HG03025 (cell line): ENCODE results near the gene OR12D2.
"Not testable (repeated sequence)": the region's sequence is repeated elsewhere in the genome, so short reads cannot be mapped to it uniquely, and the experiment has no call there.

Experiments
- ATAC-seq: cut with Tn5 transposase; IDR thresholded peaks from one replicate; pipeline ENCODE4 v1.9.1; 2021; ENCODE audit warnings: mild to moderate bottlenecking, moderate library complexity; ENCODE audit not compliant: unreplicated experiment, low FRiP score

The OR12D2 gene, protein sequence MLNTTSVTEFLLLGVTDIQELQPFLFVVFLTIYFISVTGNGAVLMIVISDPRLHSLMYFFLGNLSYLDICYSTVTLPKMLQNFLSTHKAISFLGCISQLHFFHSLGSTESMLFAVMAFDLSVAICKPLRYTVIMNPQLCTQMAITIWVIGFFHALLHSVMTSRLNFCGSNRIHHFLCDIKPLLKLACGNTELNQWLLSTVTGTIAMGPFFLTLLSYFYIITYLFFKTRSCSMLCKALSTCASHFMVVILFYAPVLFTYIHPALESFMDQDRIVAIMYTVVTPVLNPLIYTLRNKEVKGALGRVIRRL

DNA sequence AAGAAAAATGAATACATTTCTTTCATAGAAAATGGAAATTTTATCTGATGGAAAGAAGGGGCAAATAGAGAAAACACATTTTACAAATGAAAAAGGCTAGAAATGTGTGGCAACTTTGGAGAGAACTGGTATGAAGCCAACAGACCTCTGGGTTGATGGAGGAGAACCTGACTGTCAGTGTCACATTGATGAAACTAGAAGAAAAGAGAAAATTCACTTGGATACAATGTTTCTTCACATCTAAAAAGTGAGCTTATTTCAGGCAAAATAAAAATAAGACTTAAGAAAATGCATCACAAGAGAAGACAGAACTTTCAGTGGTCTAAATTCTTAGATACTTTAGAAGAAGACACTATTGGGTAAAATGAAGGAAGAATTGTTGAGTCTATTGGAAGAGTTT lies at the start of gene OR12D2:
Gene OR12D2, plus strand, starts transcription at position 301 of the 400 bp plus-strand sequence. CDS start 1,069 bp downstream, outside the sequence.
- ATAC-seq, result no peak

DNA sequence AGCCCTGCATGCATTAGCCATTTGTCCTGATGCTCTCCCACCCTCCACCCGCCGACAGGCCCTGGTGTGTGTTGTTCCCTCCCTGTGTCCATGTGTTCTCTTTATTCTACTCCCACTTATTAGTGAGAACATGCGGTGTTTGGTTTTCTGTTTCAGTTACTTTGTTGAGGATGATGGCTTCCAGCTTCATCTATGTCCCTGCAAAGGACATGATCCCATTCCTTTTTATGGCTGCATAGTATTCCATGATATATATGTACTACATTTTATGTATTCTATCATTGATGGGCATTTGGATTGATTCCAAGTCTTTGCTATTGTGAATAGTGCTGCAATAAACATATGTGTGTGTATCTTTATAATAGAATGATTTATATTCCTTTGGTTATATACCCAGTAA lies 46.1 kb upstream of the OR12D2 start:
- ATAC-seq, result not testable (repeated sequence)

DNA sequence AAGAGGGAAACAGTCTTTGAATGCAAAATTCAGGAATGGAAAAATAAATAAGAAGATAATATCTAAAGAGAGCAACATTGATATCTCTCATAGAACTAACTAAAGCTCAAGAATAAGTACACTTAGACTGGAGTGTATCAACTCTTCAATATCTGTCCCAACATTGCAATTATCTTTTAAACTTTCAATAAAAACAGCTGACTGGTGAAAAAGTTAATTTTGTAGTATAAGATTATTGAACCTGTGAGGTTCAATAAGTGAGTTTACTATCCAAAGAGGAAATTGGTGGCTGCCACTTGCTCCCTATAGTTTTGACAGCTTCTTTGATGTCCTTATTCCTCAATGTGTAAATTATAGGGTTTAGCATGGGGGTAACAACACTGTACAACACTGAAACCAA lies 40.5 kb upstream of the OR12D2 start:
- ATAC-seq, result no peak

DNA sequence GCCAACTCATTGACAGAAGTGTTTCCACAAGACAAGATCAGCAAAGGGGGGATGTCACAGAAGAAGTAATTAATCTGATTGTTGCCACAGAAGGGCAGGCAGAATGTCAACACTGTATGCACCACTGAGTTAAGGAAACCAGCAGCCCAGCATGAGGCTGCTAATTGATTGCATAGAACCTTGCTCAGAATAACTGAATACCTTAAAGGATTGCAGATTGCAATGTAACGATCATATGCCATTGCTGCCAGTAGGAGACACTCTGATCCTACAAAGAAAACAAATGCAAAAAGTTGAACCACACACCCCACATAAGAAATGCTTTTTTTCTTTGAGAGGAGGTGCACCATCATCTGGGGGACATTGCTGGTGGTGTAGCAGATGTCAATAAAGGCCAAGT lies 39.8 kb upstream of the OR12D2 start:
- no peak for ATAC-seq

DNA sequence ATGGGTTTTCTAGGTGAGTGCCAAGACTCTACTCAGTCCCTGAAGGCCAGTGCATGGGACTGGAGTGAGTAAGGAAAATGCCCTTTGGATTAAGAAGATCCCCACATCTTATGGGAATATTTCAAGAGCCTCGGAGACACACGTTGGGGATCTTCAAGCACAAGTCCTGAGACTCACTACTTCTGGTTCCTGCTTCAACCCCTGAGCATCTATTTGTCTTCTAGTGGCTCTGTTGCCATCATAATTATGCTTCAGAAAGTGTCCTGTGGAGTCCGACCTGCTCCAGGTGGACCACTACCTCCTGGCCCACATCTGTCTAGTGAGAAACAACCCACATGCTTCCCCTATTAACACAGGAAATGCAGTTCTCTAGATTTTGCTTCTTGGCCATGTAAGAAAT lies 26.7 kb upstream of the OR12D2 start, which contains the start of gene OR5V1:
Gene OR5V1, minus strand, starts transcription at position 101 of the 400 bp plus-strand sequence. CDS start 12,670 bp downstream, outside the sequence.
- ATAC-seq, result no peak

DNA sequence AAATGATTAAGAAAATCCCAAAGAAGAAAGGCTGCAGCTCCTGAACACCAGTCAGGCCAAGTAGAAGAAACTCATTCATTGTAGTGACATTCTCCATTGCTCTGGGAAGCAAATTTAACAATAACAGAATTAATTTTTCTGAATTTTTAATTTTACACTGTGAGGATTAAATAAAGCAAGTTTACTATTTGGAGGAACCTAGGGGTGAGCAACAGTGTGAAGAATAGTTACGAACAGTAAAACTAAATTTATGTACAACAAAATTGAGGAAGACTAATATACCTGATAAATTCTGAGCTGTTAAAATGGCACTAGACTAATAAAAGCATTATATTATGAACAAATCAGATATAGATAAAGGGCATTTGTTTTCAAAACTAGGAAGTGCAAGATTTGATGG lies 20.2 kb upstream of the OR12D2 start, which contains the start of gene OR12D3:
Gene OR12D3, minus strand, starts transcription at position 101 of the 400 bp plus-strand sequence. Its CDS starts 4 bp downstream, at position 97.
- ATAC-seq, result no peak

DNA sequence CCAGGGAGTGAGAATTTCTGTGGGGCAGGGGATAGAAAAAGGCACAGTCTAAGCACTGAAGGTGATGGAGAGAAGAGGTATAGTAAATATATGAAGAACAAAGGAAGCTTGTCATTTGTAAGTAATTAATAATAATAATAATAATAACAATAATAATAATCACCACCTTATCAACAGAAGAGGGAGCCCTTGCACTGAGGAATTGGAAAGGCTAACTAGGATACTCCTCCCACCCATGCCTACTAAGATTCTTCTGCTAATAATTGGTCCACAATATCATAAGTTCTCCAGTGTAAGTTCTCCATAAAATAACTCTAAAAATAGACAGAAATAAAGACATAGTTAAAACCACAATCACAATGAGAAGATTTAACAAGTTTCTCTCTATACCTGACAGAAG lies 19.4 kb upstream of the OR12D2 start:
- no peak for ATAC-seq

DNA sequence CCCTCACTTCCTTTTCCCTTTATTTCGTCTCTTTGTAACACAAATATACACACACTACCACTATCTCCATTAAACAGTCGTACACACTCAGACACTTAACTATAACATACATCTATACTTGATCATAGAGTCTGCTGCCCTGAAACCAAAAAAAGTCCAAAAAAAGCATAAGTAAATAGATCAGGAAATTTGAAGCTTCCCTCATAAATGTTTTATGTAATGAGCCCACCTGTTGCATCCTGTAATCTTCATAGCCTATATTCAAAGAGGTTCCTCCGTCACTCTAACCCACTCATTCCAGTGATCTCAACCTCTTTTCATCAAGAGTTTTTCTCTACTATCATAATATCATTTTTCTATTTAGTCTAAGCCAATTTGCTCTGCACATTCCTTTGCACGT lies 6.9 kb upstream of the OR12D2 start:
- no peak for ATAC-seq

DNA sequence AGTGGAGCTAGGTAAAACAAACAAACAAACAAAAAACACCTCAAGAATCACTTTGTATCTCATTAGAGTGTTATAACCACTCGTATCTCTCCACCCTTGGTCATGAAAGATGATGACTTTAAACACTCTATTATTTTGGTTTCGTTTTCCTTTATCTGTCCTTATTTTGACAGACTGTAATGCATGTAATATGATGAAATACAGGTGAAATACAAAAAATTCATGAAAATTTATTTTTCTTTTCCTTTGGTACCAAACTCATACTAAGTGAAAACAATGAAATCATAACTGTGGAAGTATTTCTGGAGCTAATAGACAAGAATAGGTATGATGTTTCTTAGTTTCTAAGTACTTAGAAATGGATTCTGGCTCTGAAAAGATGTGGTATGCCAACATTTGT lies 4.1 kb downstream of the OR12D2 start:
- no peak for ATAC-seq

DNA sequence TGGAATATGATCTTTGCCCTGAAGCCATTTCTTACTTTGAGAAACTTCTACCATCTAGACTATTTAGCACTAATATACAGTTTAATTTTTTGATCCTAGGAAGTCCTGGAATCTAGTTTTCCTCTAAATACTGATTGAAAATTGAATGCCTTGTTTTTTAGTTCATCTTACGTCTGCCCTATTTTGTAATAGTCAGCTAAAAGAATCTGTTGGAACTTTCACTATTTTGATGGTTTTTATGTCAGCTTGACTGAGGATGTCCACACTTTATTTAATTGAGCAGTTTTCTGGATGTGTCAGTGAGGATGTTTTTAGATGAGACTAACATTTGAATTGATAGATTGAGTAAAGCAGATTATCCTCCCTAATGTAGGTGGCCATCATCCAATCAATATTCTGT lies 8.4 kb downstream of the OR12D2 start:
- no peak for ATAC-seq

DNA sequence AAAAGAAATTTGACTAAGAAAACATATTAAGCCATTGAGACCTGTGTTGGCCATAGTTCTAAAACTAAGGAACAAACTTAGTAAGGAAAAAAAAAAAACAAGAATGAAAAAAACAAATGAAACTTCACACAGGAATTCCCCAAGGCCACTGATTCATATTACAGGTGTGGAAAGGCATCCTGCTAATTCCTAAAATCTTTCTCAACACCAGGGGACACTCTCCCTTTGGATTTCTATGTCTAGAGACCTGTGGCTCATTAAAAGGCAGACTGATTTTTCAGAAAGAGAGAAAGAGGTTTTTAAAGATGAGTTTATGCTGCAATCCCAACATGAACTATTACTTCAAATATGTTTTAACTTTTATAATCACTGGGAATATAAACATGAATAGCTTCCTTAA lies 19.2 kb downstream of the OR12D2 start, which contains the start of gene OR12D1:
Gene OR12D1, plus strand, starts transcription at position 341 of the 400 bp plus-strand sequence.
- ATAC-seq, result no peak

DNA sequence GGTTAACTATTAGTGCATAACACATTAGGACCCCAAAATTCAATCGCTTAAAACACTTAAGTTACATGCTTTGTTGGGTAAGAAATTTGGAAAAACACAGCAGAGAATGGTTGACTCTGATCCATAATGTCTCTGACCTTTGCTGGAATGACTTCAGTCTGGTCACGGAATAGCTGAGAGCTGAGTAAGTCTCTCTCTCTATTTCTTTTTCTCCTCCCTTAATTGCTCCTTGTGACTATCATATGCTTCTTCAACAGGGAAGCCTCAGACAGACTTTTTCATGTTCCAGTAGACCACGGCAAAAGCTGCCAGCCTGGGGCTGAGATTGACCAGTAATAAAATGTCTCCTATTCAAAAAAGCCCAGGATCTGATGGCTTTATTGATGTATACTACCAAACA lies 24.1 kb downstream of the OR12D2 start:
- ATAC-seq, result no peak

DNA sequence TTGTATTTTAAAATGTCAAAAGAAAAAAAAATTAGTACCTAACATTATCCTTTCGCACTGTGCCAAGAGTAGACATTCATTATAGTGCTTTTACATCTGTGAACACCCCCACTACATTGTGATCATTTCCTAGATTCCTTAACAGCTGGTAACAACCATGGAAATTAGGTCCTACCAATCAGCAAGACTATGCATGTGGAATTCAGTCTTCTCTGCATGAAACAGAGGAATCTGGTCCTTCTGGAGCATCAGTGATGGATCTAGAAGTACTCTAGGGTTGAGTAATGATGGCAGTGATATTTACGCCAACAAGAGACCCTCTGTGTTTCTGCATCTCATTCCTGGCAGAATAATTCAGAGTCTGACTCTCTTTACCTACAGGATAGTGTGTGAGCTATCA lies 28.7 kb downstream of the OR12D2 start:
- ATAC-seq, result no peak

DNA sequence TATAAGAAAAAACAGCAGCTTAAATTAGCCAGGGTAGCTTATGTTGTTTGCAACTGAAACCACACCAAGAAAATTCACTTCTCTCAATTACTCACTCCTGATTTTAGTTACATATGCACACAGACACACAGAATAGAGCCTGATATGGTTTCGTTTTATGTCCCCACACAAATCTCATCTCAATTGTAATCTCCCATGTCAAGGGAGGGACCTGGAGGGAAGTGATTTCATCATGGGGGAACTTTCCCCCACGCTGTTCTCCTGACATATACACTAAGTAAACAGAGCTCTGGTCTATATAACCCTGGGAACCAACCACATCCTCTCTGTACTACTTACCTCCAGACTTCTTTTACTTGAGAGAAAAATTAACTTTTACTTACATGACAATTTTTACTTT lies 29.1 kb downstream of the OR12D2 start:
- ATAC-seq, result no peak

DNA sequence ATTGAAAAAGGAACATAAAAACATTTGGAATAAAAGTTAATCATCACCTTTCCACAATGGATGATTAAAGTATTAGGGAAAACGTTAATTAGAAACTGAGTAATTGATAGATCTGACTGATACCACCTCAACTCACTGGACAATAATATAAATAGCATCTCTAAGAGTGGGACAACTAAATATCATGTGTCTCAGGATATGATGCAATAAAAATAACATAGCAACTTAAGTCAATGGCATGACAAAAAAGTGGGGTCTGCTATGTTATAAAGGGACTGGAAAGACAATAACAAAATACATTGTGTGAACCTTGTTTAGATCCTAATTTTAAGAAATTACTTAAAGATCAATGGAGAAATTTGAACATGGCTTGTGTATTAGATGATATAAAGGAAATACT lies 29.6 kb downstream of the OR12D2 start:
- ATAC-seq, result no peak

DNA sequence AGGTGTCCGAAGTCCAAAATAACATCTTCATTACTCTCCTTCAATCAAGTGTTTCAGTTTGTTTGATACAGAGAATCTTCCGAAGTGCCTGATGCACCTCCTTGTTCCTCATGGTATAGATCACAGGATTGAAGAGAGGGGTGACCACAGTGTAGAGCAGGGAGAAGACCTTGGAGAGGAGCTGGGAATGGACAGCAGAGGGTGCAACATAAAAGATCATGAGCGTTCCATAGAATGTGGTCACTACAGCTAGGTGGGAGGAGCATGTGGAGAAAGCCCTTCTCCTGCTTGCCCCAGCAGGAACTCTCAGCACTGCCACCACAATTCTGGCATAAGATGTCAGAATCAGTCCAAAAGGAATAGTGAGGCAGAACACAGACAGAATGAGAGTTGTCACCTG lies 31.2 kb downstream of the OR12D2 start:
- no peak for ATAC-seq

DNA sequence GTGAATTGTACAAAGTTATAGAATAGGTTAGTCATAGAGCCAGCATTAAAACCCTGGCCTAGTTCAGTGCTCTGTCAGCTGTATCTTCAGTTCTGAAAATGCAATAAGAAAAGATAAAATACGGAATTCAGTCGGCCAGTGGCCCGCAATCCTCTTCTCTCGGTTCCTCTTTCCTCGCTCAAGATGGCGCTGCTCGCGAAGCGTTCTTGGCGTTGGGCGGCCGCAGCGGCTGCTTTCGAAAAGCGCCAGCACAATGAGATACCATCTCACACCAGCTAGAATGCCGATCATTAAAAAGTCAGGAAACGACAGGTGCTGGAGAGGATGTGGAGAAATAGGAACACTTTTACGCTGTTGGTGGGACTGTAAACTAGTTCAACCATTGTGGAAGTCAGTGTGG lies 41.3 kb downstream of the OR12D2 start:
- not testable (repeated sequence) for ATAC-seq

DNA sequence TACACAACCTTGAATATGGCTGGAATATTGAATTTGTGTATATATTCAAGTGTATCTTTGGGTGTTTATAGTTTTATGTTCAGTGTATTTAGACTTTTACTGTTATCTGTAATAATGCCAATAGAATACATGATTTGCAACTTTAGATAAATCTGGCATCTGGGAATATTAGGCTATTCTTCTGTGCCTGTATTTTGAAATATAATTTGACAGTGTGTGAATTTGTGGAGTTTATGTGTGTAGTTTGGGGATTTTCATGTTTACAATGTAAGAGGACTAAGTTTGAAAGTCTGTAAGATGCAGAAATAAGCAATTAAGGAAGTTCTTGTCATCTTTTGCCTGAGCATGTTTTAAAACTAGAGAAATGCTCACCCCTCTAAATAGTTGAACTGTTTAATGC lies 43.6 kb downstream of the OR12D2 start, which contains the start of gene OR10C1:
Gene OR10C1, plus strand, starts transcription at position 301 of the 400 bp plus-strand sequence. CDS start 710 bp downstream, outside the sequence.
- no peak for ATAC-seq

DNA sequence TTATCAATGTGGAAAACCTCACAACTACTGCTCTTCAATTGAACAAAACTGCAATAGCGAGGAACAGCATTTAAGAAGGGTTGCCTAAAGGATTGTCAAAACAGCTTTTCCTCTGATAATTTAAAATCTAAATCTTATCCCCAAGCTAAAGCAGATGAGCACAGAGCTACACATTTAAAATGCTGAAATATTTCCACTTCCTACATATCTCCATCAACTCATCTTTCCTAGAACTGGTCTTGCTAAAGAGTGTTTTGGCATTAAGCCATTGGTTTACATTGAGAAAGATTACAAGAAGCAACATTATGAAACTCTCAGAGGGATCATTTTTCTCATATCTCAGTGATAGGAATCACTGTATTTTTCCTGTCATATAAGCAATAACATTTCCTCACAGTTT lies 47.3 kb downstream of the OR12D2 start:
- no peak for ATAC-seq

DNA sequence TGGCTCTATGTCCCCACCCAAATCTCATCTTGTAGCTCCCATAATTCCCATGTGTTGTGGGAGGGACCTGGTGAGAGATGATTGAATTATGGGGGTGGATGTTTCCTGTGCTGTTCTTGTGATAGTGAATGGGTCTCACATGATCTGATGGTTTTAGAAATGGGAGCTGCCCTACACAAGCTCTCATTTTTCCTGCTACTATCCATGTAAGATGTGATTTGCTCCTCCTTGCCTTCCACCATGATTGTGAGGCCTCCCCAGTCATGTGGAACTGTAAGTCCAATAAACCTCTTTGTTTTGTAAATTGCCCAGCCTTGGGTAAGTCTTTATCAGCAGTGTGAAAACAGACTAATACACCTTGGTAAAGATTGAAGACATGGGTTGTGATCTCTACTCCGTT lies 48.6 kb downstream of the OR12D2 start:
- not testable (repeated sequence) for ATAC-seq
